Epithelial cell of proximal tubule (primary cell): Measurements from ENCODE around the gene CYTH1. TPM values are rescaled to one million over a fixed set of nuclear protein-coding genes. Genes with fewer than 3 reads are reported as not detected.

Source experiments
- DNase-seq: peaks from one replicate; pipeline ENCODE4 v3.0.0-alpha.2; 2011; ENCODE audit warnings: low read depth
- H3K4me3 ChIP-seq: 2 replicates; pipeline ENCODE4 v1.5.1; 2011; ENCODE audit warnings: low read depth, mild to moderate bottlenecking, low read length
- total RNA-seq: library from RNA; depleted of rRNA; stranded (reverse); fragments of >200 nt; gene quantifications from 2 replicates; pipeline ENCODE4 v1.2.3, GENCODE V29; 2015
- TF ChIP-seq, protein P1 (sequence below): conservative IDR thresholded peaks from 2 replicates; pipeline ENCODE4 v1.5.1; 2012; ENCODE audit warnings: low read depth, mild to moderate bottlenecking, low read length

CYTH1 gene
- total RNA-seq, 1 donor from 2014 or later: 16.8 TPM

DNA sequence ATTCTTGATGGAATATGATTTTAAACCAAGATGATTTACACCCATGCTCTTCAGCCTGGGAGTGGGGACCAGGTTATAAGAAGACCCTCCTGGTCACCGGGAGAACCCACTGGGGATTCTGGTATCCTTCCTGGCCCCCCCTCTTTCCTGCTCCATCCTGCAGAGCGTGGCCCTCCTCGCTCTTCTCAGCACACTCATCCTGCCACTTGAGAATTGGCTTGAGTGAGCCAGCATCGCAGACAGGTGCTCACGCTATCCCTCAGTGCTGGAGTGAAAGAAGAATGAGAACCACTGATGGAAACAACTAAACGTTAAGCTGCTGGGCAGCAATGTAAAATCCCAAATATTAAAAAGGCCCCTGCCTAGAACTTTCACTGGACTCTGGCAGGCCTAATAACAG, 98.0 kb downstream of the CYTH1 start:
- TF ChIP-seq, protein P1, sequence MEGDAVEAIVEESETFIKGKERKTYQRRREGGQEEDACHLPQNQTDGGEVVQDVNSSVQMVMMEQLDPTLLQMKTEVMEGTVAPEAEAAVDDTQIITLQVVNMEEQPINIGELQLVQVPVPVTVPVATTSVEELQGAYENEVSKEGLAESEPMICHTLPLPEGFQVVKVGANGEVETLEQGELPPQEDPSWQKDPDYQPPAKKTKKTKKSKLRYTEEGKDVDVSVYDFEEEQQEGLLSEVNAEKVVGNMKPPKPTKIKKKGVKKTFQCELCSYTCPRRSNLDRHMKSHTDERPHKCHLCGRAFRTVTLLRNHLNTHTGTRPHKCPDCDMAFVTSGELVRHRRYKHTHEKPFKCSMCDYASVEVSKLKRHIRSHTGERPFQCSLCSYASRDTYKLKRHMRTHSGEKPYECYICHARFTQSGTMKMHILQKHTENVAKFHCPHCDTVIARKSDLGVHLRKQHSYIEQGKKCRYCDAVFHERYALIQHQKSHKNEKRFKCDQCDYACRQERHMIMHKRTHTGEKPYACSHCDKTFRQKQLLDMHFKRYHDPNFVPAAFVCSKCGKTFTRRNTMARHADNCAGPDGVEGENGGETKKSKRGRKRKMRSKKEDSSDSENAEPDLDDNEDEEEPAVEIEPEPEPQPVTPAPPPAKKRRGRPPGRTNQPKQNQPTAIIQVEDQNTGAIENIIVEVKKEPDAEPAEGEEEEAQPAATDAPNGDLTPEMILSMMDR: no peak
- no peak overlapping the region for H3K4me3 ChIP-seq
- no peak for DNase-seq

DNA sequence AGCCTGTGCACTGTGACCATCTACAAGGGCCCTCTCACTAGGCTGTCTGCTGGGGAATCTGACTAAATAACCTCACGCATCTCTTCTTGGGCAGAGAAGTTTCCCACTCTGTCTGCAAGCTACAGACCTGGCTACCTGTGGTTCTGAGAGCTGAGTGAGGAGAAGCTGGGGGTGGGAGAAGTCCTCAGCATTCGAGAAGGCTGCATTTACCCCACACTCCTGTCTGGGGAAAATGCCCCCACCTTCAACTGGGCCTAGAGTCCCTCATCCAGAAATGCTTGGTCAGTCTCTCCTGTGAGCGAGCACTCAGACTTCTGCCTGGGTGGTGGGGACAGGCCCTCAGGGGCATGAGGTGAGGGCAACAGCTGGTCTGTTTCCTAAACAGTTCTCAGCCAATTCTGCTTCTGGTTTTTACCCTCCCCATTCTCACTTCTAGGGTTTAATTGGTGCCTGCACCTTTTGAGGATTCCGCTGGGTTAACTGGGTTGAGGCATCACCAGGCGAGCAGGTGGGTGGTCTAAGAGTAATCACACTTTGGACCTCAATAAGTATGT, 98.6 kb downstream of the CYTH1 start:
- DNase-seq: no peak
- TF ChIP-seq, protein P1: no peak
- no peak overlapping the region for H3K4me3 ChIP-seq

DNA sequence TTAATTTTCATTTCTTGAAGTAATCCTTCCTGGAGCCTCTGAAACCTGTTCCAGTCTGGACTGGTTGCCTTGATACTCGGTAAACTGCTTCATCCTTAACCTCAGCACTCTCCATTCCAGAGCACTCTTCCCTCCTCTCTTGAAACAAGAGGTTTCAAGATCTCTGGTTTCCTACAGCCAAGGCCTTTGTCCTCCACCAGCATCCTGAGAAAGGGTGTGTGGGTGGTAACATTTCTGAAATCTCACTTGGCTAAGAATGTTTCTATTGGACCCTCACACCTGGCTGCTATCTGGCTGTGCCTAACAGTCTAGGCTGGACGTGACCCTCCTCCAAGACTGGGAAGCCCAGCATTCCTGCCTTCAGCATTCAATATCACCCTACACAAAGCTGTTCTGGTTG, 99.7 kb downstream of the CYTH1 start:
- TF ChIP-seq, protein P1: no peak

DNA sequence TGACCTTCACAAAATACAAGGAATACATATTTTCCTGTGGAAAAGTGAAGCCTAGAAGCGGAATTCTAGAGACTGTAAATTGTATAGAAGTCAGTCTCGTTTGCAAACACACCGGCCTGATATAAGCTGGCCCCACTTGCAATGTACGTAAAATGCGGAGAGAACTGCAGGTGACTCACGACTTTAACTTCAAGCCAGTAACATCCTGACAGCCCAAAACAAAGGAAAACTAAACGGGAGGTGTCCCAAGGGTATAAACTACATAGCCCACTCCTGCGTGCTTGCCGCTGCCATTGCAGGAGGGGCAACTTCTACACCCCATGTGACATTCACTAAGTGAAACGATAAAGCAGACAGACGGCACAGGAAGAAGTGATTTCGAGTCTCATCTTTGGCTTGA, 101.6 kb downstream of the CYTH1 start:
- H3K4me3 ChIP-seq: no peak overlapping the region
- TF ChIP-seq, protein P1: no peak
- no peak for DNase-seq

More for the DNA sequence above, 99.7 kb downstream of the CYTH1 start:
- no peak overlapping the region for H3K4me3 ChIP-seq
- no peak for DNase-seq

DNA sequence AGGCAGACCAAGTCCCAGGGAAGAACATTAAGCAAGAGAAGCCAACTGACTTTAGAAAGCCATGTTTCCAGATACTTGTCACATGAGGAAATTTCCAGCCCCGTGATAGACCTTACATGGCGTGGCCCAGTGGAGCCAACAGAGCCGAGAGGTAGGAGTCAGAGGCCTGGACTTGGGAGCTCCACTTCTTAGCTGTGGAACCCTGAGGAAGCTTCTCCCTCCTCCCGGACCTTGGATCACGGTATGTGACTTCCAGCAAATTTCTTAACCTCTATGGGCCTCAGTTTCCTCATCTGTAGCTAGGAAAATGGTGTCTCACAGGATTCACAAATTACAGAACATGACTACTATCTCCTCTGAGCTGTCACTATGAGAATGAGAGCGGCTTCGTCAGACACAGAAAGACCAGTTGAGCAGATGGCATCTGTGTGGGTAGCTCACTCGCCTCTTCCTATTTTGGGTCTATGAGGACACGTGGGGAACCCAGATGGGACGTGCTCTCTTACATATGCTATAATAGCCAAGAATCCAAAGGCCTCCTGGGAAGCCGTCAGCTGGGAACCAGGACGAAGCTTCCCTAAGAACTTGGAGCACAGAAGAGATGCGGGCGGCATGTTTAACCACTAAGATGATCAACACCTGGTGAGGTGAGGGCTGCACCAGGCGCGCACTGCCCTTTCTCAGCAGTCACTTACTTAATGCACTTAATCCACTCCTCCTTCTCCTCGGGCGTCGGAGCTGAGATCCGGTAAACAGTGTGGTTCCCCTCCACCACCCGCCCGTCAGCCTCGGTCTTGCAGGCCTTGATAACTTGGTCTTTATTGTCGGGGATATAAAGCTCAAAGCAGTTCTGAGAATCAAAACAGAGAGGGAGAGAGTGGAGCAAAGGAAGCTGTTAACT, 102.3 kb downstream of the CYTH1 start:
- no peak overlapping the region for H3K4me3 ChIP-seq
- no peak for DNase-seq
- TF ChIP-seq, protein P1: no peak

DNA sequence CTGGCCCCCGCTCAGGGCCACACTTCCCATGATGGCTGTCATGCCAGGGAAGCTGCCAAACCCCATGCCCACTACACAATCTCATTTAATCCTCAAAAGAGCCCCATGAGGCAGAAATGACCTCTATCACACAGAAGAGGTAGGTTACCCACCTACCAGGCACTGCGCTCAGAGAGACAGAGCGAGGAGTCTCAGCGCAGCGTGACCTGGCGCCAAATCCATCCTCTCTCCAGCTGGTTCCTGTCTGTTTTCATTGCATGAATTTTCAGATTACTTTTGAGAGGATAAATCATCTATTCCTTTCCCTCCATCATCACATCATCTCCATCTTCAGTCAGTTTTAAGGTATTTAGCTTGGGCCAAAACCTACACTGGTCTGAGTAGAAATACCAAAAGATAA, 103.4 kb downstream of the CYTH1 start:
- TF ChIP-seq, protein P1: no peak
- no peak for DNase-seq
- H3K4me3 ChIP-seq: no peak overlapping the region
